Activated T-cell treated with anti-CD3 and anti-CD28 coated beads, Interleukin-2, amount 50 U/mL, for 72 hours (primary cell): ENCODE results near the gene KLHL26. TPM values are rescaled to one million over a fixed set of nuclear protein-coding genes. Genes with fewer than 3 reads are reported as not detected.

ENCODE experiments used
- ATAC-seq, 2 donors: fragments of 150-1000 bp; cut with Tn5 transposase; replicated peaks in 1 of 2; 2 replicates each; pipeline ENCODE4 v1.10.0; 2021; ENCODE audit warnings: moderate library complexity in 2 of 2, mild to moderate bottlenecking in 1 of 2
- DNase-seq, 2 donors: peaks; one replicate each; pipeline ENCODE4 v3.0.0; 2021 to 2022; ENCODE audit warnings: mixed read lengths in 1 of 2
- H3K27ac Mint-ChIP-seq: one replicate; pipeline ENCODE4 v1.8.0; 2022; ENCODE audit warnings: mild to moderate bottlenecking, moderate library complexity, mixed read lengths
- H3K27me3 Mint-ChIP-seq: one replicate; pipeline ENCODE4 v1.8.0; 2022; ENCODE audit warnings: low read depth, mixed read lengths
- H3K36me3 Mint-ChIP-seq, 2 donors: one replicate each; pipeline ENCODE4 v1.8.0; 2022; ENCODE audit warnings: mixed read lengths in 2 of 2, mild to moderate bottlenecking in 1 of 2; ENCODE audit not compliant: insufficient read depth in 2 of 2
- H3K4me1 Mint-ChIP-seq: one replicate; pipeline ENCODE4 v1.8.0; 2022; ENCODE audit warnings: low read depth, mixed read lengths
- H3K4me3 Mint-ChIP-seq, 2 donors: one replicate each; pipeline ENCODE4 v1.8.0; 2022; ENCODE audit warnings: mild to moderate bottlenecking in 2 of 2, mixed read lengths in 2 of 2, moderate library complexity in 2 of 2
- H3K9me3 Mint-ChIP-seq, 2 donors: one replicate each; pipeline ENCODE4 v1.8.0; 2022; ENCODE audit warnings: mixed read lengths in 2 of 2
- total RNA-seq, 2 donors: library from RNA; stranded (reverse); gene quantifications; one replicate each; pipeline ENCODE4 v1.2.3, GENCODE V29; 2022

KLHL26 gene
- total RNA-seq, 2 donors from 2014 or later, result 10.1 to 11.1 TPM

GRCh38 chr19:18711893-18712292, 75.1 kb downstream of the KLHL26 start:
- Mint-ChIP-seq H3K9me3 (no peaks in the 10 kb centered on the region), H3K27ac (no peak overlapping the region), H3K4me3 (no peak overlapping the region), H3K4me1 (peaks cover 21% of the 10 kb centered on the region), H3K27me3 (no peaks in the 10 kb centered on the region), H3K36me3 (peaks cover 0 to 2% of the 10 kb centered on the region in 2 donors)
- no peak for ATAC-seq
- DNase-seq, result no peak

GRCh38 chr19:18712981-18713380, 76.2 kb downstream of the KLHL26 start:
- Mint-ChIP-seq H3K4me1 (peaks cover 20% of the 10 kb centered on the region), H3K27me3 (no peaks in the 10 kb centered on the region), H3K4me3 (no peak overlapping the region), H3K27ac (no peak overlapping the region), H3K36me3 (peaks cover 0 to 2% of the 10 kb centered on the region in 2 donors), H3K9me3 (no peaks in the 10 kb centered on the region)
- DNase-seq (no peak), ATAC-seq (no peak)

GRCh38 chr19:18713550-18714117, 76.8 kb downstream of the KLHL26 start:
- ATAC-seq (no peak), DNase-seq (no peak)
- no peak overlapping the region for H3K27ac Mint-ChIP-seq
- H3K36me3 Mint-ChIP-seq, result peaks cover 0 to 2% of the 10 kb centered on the region in 2 donors
- H3K4me1 Mint-ChIP-seq, result peaks cover 15% of the 10 kb centered on the region
- H3K9me3 Mint-ChIP-seq, result no peaks in the 10 kb centered on the region
- no peaks in the 10 kb centered on the region for H3K27me3 Mint-ChIP-seq
- no peak overlapping the region for H3K4me3 Mint-ChIP-seq

GRCh38 chr19:18715416-18715815, 78.6 kb downstream of the KLHL26 start:
- Mint-ChIP-seq H3K4me1 (peaks cover 15% of the 10 kb centered on the region), H3K36me3 (peaks cover 0 to 2% of the 10 kb centered on the region in 2 donors), H3K27me3 (no peaks in the 10 kb centered on the region), H3K9me3 (no peaks in the 10 kb centered on the region), H3K4me3 (no peak overlapping the region), H3K27ac (no peak overlapping the region)
- no peak for DNase-seq
- ATAC-seq, result no peak

- DNase-seq (no peak), ATAC-seq (no peak)
- Mint-ChIP-seq H3K9me3 (no peaks in the 10 kb centered on the region), H3K27ac (no peak overlapping the region), H3K4me3 (no peak overlapping the region), H3K4me1 (peaks cover 15% of the 10 kb centered on the region), H3K36me3 (peaks cover 0 to 2% of the 10 kb centered on the region in 2 donors), H3K27me3 (no peaks in the 10 kb centered on the region)
These were observed 80.0 kb downstream of the KLHL26 start for GRCh38 chr19:18716857-18717256.

GRCh38 chr19:18717601-18718000, 80.8 kb downstream of the KLHL26 start:
- ATAC-seq, result no peak
- no peaks in the 10 kb centered on the region for H3K27me3 Mint-ChIP-seq

GRCh38 chr19:18718015-18718526, 81.2 kb downstream of the KLHL26 start:
- no peak for DNase-seq
- ATAC-seq, result no peak
- peaks cover 0 to 2% of the 10 kb centered on the region in 2 donors for H3K36me3 Mint-ChIP-seq
- H3K4me3 Mint-ChIP-seq, result no peak overlapping the region
- no peaks in the 10 kb centered on the region for H3K9me3 Mint-ChIP-seq
- peaks cover 15% of the 10 kb centered on the region for H3K4me1 Mint-ChIP-seq
- no peak overlapping the region for H3K27ac Mint-ChIP-seq
- no peaks in the 10 kb centered on the region for H3K27me3 Mint-ChIP-seq

More at GRCh38 chr19:18717601-18718000, 80.8 kb downstream of the KLHL26 start:
- H3K4me1 Mint-ChIP-seq, result peaks cover 15% of the 10 kb centered on the region
- peaks cover 0 to 2% of the 10 kb centered on the region in 2 donors for H3K36me3 Mint-ChIP-seq
- no peak for DNase-seq
- H3K4me3 Mint-ChIP-seq, result no peak overlapping the region
- H3K9me3 Mint-ChIP-seq, result no peaks in the 10 kb centered on the region
- no peak overlapping the region for H3K27ac Mint-ChIP-seq

GRCh38 chr19:18718846-18719458, 82.1 kb downstream of the KLHL26 start:
- peaks cover 15% of the 10 kb centered on the region for H3K4me1 Mint-ChIP-seq
- no peak overlapping the region for H3K27ac Mint-ChIP-seq
- DNase-seq (no peak), ATAC-seq (no peak)
- no peak overlapping the region for H3K4me3 Mint-ChIP-seq
- H3K27me3 Mint-ChIP-seq, result no peaks in the 10 kb centered on the region
- no peaks in the 10 kb centered on the region for H3K36me3 Mint-ChIP-seq
- no peaks in the 10 kb centered on the region for H3K9me3 Mint-ChIP-seq

GRCh38 chr19:18719541-18719940, 82.7 kb downstream of the KLHL26 start:
- Mint-ChIP-seq H3K4me1 (peaks cover 15% of the 10 kb centered on the region), H3K9me3 (no peaks in the 10 kb centered on the region), H3K4me3 (no peak overlapping the region), H3K36me3 (no peaks in the 10 kb centered on the region), H3K27me3 (no peaks in the 10 kb centered on the region), H3K27ac (no peak overlapping the region)
- no peak for ATAC-seq
- no peak for DNase-seq

Other genes starting within 250 kb of the KLHL26 start
- not detected for gene LRRC25, start 239.4 kb upstream of the KLHL26 start, total RNA-seq
- 10 to 100 TPM; 46.8 to 48.1 TPM for gene SSBP4, start 217.6 kb upstream of the KLHL26 start, total RNA-seq
- 10 to 100 TPM; 20.5 to 24.8 TPM for gene ISYNA1, start 198.9 kb upstream of the KLHL26 start, total RNA-seq
- gene ELL, start 115.0 kb upstream of the KLHL26 start, total RNA-seq, result 10 to 100 TPM; 25.9 to 32.3 TPM
- 100 to 1,000 TPM; 223 to 239 TPM for gene FKBP8, start 93.5 kb upstream of the KLHL26 start, total RNA-seq
- gene KXD1, start 79.2 kb upstream of the KLHL26 start, total RNA-seq, result 100 to 1,000 TPM; 127 to 139 TPM
- 1,000 to 10,000 TPM; 1,602 TPM for gene UBA52, start 65.2 kb upstream of the KLHL26 start, total RNA-seq
- gene REX1BD, start 48.2 kb upstream of the KLHL26 start, total RNA-seq, result 10 to 100 TPM; 46.2 to 59.5 TPM
- not detected for gene CRLF1, start 30.2 kb upstream of the KLHL26 start, total RNA-seq
- 1 to 10 TPM in 1 of 2 donors, under 1 TPM in 1; 0.49 to 2.0 TPM for gene TMEM59L, start 24.2 kb upstream of the KLHL26 start, total RNA-seq
- gene CRTC1, start 46.7 kb downstream of the KLHL26 start, total RNA-seq, result 1 to 10 TPM; 7.1 to 7.3 TPM
- not detected for gene COMP, start 154.3 kb downstream of the KLHL26 start, total RNA-seq
- 10 to 100 TPM; 69.8 to 82.5 TPM for gene UPF1, start 194.9 kb downstream of the KLHL26 start, total RNA-seq